ENCODE measurements around the gene POMC.
"Not testable (repeated sequence)": the region's sequence is repeated elsewhere in the genome, so short reads cannot be mapped to it uniquely, and the experiment has no call there.

Gene POMC

DNA sequence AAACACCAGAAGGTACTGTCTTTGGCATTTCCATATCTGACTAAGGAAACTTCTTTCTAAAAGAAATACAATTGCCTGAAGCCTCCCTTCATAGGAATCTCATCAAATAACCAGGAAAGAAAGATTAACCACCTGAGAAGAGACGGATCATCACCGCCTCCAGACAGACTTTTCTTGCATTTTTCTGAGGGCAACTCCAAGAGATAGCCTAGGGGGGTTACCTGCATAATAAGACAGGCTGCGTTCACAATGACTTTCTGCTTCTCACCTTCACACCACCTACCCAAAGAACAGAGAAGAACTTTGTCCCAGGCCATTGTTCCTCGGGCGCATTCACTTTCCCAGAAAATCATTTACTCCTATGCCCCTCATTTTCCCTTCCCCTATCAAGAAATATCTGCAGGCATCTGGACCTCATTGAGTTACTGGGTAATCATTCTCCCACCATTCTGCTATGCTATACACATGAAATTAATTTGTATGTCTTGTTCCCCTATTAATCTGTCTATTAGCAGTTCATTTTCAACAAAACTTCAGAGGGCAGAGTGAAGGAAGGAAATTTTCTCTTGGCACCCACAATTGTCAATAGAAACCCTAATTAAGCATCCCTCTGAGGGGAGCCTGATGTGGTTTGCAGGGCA is 8.3 kb upstream of the POMC start:
- DNase-seq (ENCODE audit: low spot score): no peak

DNA sequence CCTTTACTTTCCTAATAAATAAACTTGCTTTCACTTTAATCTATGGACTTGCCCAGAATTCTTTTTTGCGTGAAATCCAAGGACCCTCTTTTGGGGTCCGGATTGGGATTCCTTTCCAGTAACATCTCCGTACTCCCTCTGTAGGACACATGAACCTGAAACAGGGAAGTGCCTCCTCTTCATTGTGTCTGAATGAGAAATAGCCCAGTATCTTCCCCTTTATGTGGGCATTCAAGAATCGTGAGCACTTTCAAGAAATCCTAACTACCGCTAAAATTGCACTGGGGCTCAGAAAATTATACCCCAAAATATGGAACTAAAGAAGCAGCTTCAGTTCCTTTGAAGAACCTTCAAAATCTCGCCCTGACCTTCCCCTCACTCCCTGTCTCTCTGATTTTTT is 7.8 kb upstream of the POMC start:
- DNase-seq (ENCODE audit: low spot score): no peak

DNA sequence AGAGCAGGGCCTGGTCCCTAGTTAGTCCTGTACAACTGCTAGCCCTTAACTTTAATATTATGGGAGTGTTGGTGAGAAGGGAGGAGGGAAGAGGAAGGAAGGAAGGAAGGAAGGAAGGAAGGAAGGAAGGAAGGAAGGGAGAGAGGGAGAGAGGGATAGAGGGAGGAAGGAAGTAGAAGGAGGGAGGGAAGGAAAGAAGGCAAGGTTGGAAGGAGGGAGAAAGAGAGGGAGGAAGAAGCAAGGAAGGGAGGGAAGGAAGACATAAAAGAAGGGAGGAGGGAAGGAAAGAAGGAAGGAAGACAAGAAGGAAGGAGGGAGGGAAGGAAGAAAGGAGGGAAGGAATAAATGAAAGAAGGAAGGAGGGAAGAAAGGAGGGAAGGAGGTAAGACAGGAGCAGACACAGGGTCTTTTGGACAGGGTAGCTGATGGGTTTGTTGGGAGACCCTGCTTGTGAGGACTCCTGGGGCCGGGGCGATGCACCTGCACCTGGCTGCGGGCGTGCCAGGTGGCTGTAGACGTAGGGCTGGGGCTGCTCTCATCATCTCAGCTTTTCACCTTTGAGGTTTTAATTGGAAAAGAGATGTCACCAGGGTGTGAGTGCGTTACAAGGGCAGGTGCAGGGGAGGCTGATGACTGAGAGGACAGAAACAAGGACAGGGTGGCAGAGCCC is 5.9 kb upstream of the POMC start:
- DNase-seq (ENCODE audit: low spot score): no peak

DNA sequence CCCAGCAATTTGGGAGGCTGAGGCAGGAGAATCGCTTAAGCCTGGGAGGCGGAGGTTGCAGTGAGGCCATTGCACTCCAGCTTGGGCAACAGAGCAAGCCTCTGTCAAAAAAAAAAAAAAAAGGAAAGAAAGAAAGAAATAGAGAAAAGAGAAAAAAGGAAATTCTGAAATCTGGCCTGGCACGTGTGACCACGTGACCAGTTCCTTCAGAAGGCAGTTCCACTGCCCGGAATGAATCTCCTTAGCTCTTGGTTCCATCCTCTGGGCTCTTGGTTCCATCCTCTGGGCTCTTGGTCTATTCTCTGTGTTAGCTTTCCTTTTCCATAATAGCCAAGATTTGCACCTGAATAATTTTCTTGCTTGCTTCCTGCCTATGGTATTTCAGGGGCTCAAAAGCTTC is 5.3 kb upstream of the POMC start:
- no peak for DNase-seq (ENCODE audit: low spot score)

DNA sequence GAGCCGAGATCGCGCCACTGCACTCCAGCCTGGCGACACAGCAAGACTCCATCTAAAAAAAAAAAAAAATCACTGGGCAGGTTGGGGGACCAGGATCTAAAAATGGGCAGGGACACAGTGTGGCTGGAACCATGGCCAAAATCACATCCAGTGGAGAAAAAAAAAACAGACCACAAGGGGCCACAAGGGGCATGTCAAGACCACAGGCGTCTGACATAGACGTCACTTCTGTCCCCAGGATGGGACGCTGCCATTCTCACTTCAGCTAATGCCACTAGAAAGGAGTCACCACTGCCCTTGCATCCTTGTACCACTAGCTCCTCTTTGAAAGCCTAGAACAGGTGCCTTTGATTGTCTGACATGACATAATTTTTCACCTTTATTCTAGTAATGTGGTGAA is 2.5 kb upstream of the POMC start:
- DNase-seq (ENCODE audit: low spot score): no peak

DNA sequence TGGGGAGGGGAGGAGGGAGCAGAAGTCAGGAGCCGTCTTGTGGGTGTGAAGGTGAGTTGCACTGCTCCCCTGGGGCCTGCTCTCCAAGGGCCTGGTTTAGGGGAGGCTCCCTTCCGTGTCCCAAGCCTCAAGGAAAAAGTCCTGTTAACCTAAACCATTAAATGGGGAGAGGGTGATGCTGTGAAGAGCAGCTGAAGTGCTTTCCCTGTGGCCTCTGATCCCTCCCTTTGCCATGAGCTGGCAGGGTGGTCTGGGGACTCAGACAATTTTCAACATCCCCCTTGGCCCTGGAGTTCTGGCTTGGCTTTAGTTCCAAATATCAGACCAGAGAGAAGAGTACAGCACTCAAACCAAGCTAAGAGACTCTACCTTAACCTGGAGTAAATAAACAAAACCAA is 692 bp upstream of the POMC start:
- DNase-seq (ENCODE audit: low spot score): no peak

DNA sequence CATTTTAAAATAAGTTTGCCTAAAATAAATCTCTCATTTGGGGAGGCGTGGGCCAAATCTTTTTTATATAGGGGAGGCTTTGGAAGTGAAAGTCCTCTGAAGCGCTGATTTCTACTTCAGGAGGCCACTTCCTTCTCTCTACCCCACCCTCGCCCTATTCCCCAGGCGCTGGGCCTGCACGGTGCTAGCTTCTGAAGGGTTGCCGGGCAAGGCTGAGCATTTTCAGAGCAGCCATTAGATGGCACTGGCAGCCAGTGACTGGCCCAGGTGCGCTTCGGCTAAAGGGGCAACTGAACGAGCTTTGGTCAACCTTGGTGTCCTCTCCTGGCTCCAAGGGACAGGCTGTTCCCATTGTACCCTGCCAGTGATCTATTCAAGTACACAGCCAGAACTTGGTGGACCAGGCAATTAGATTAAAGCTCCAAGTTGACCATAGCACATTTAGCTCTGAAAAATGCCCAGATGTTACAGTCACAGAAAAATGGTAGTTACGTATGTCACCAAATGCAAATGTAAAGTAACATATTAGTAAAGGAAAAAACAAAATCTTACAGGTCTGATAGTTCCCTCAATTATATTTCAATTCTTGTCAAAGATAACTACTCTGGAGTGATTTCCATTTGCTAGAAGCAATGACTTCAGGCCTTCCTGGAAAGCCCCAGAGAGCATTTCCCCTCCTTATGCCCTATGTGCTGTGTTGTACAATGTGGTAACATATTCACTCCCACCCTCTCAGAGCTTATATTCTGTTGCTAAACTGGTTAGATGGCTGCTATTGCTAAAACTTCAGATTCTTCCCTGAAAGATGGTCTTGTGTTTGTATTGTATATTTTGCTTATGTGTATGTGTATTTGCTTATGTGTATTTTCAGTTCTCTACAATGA is 2.1 kb downstream of the POMC start:
- no peak for DNase-seq (ENCODE audit: low spot score)

DNA sequence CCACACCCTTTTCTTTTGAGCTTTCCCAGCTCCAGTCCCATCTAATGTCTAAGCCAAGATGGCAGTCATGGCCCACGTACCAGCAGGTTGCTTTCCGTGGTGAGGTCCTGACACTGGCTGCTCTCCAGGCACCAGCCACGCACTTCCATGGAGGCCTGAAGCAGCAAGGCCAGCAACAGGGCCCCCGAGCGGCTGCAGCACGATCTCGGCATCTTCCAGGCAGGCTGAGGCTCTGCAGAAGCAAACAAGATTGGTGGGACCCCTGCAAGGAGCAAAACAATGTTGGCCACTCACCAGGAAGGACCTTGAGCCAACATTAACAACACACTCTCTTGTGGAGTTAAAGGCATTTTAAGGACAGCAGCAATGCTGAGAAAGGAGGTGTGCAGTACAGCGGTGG is 3.8 kb downstream of the POMC start:
- DNase-seq (ENCODE audit: low spot score): no peak

DNA sequence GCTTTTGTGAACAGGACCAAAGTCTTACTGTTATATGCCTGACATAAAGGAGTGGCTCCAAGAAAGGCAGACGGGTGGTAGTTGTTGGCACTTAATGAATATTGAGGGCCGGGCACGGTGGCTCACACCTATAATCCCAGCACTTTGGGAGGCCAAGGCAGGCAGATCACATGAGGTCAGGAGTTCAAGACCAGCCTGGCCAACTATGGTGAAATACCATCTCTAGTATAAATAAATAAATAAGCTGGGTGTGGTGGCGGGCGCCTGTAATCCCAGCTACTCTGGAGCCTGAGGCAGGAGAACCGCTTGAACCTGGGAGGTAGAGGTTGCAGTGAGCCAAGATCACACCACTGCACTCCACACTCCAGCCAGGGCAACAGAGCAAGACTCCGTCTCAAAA is 6.3 kb downstream of the POMC start:
- DNase-seq (ENCODE audit: low spot score): not testable (repeated sequence)

DNA sequence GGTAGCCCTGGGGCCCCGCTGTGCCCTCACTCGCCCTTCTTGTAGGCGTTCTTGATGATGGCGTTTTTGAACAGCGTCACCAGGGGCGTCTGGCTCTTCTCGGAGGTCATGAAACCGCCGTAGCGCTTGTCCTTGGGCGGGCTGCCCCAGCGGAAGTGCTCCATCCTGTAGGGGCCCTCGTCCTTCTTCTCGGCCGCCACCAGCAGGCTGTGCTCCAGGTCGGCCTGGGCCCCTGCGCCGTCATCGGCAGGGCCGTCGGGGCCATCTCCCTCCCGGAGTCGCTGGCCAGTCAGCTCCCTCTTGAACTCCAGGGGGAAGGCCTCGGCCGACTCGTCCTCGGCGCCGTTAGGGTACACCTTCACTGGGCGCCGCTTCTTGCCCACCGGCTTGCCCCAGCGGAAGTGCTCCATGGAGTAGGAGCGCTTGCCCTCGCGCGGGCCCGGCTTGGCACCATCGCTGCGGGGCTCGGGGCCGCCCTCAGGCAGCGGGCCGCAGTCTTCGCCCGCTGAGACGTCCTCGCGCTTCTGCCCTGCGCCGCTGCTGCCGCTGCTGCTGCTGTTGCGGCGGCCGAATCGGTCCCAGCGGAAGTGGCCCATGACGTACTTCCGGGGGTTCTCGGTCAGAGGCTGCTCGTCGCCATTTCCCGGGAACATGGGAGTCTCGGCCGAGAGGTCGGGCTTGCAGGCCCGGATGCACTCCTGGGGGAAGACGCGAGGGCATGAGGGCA is 7.2 kb downstream of the POMC start:
- DNase-seq (ENCODE audit: low spot score): no peak

DNA sequence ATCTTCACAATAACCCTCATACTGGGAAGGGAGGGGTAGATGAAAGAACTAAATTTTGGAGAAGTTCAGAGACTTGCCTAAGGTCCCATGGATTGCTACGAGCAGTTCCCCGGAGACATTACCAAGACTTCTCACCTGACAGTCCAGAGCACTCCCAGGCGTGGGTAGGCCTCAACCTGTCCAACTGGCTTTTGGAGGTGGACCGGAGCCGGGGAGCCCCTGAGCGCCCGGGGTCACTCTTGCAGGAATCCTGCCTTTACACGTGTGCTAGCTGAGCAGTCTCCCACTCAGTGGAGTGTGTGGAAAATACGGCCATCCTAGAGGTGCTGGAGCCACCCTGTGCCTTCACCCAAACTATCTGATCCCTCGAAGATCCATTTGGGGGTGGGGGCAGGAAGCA is 8.0 kb downstream of the POMC start:
- DNase-seq (ENCODE audit: low spot score): no peak

DNA sequence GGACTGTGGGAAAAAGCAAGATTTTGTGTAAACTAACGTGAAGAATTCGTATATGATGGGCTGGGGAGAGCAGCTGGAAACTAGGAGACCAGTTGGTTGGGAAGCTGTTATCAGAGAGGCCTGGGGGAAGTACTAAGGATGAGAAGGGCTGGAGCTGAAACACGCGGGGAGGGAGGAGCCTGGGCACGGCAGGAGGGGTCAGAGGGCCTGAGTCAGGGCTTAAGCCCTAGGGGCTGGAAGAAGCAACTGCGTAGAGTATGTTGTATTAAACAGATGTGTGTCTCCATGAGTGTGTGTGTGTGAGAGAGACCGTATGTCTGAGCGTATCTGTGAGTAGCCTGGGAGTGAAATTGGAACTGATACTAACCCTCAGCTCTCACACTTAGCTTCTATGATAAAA is 8.4 kb downstream of the POMC start:
- DNase-seq (ENCODE audit: low spot score): peak; percentile 8

DNA sequence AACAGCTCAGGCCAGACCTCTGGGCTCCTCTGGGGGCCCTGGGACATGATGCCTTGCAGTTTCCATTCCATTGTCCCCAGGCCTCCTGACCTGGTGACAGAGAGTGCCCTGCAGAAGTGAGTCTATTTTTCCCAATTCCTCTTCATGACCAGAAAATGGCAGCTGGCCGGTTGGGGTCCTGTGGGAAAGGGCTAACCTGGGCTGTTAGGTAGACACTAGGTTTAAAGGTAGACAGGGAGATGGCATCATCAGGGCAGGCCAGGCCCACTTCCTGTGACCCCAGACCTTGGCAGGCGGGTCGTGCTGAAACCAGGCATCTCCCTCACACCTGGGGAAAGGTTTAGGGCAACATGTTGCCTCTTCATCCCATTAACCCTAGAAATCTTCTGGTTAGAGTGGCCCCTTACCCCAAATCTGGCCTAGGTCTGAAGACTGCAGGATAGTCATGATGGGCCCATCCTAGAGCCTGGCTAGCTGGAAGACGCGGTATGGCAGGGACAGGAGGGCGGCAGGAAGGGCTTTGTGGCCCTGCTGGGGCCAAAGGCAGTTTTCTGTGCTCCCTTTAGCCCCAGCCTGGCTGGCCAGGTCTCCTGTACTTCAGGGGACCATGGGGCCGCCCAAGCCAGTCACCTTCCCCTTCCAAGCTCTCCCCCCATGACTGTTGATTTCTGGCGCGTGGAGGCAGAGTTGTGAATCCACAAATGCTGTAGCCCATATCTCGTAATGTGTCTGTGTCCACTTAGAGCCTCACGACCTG is 10.1 kb downstream of the POMC start:
- no peak for DNase-seq (ENCODE audit: low spot score)

DNA sequence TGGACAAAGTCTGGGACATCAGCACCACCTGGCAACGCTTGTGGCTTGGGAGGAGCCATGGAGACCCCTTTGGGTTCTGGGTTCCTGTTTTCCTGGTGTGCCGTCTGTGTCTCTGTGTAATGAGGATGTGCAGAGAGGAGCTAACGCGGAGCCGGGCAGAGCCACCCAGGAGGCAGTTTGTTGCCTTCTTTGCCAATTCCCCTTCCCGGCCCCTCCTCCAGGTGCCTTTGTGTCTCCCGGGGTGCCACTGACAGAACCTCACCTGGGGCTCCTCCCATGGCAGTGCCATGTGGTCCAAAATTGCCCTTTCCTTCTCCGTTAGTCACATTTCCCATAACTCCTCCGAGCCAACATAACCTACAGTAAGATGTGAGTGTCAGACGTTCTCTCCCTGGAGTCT is 13.0 kb downstream of the POMC start:
- DNase-seq (ENCODE audit: low spot score): no peak

DNA sequence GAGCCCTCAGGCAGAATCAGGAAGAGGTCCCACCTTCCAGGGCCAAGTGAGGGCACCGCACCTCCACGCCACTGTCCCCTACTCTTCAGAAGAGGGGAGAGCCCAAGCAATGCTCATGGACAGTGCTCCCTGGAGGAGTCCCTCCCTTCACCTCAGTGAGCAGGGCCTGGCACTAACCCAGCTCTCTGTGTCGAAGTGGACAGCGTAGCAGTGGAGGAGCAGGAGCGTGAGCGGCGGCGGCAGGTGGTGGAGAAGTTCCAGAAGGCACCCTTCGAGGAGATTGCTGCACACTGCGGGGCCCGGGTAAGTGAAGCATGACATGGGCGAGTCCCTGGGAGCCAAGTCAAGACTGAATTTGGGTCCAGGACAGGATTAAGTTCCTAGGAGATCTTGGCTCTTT is 16.7 kb downstream of the POMC start:
- no peak for DNase-seq (ENCODE audit: low spot score)

DNA sequence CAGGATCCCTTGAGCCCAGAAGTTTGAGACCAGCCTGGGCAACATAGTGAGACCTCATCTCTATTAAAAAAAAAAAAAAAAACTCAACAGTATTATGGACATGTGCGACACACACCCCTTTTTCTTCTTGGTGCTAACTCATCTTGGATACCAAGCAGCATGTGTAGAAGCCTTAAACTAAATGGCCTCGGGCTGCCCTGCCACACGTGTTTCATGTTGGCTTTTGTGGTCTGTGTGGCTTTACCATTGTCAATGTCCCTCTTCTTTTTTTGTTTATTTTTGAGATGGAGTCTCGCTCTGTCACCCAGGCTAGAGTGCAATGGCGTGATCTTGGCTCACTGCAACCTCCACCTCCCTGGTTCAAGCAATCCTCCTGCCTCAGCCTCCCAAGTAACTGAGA is 17.4 kb downstream of the POMC start:
- not testable (repeated sequence) for DNase-seq (ENCODE audit: low spot score)

DNA sequence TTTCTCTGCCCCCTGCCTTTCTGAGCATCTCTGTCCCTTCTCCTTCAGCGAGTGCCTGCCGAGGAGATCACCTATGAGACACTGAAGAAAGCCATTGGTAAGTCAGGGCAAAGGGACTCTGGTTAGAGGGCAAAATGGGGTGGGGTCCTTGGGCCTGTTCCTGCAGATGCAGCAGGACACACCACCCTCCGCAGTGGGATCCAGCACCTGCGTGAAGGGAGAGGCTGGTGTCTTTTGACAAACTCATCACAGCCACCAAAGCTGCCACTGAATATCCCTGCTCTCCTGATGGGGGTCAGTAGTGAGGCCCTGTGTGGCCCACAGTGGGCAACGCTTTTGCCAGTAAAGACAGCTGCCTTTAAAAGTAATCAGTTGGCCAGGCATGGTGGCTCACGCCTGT is 18.7 kb downstream of the POMC start:
- DNase-seq (ENCODE audit: low spot score): no peak

DNA sequence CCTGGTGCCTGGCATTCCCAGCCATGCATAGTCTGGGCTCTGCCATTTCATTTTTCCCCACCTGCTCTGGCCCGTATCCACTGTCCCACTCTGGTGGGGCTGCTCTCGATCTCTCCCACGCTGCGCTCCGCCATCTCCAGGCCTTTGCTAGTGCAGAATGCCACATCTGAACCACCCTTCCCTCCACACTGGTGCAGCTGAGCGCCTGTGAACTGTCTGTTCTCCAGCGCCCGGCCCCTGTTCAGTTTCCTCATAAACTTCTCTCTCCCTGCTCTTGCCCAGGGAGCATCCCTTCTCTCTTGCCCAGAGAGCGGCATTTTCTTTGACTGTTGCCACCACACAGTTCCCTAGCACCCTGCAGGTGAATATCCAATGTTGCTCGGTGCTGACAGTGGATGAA is 21.5 kb downstream of the POMC start:
- no peak for DNase-seq (ENCODE audit: low spot score)

DNA sequence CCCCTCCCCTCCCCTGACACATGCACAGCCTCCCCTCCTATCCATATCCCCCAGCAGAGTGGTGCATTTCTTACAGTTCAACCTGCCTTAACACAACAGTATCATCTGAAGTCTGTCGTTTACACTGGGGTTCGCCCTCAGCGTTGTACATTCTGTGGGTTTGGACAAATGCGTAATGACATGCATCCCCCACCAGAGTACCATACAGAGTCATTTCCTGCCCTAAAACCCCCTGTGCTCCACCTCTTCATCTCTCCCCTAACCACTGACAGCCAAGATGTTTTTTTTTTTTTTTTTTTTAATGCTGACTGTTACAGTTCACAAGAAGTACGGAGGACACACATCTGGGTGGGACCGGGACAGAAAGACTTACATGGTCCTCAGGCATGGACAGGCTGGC is 22.6 kb downstream of the POMC start:
- DNase-seq (ENCODE audit: low spot score): no peak

DNA sequence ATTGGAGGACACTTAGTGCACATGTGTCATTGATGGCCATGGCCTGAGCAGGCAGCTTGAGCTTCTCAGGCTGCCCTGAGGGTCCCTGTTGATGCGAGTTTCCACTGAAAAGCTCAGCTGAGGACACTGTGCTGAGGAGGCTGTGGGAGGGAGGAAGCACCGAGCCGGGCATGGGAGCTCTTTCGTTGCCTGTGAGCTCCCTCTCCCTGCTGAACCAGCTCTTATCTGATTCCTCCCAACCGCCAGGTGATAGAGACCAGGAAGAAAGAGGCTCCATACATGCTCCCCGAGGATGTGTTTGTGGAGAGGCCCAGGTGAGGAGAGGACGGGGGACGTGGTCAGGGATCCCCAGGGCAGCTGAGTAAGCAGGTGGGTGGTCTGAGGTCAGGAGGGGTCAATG is 27.3 kb downstream of the POMC start:
- no peak for DNase-seq (ENCODE audit: low spot score)

DNA sequence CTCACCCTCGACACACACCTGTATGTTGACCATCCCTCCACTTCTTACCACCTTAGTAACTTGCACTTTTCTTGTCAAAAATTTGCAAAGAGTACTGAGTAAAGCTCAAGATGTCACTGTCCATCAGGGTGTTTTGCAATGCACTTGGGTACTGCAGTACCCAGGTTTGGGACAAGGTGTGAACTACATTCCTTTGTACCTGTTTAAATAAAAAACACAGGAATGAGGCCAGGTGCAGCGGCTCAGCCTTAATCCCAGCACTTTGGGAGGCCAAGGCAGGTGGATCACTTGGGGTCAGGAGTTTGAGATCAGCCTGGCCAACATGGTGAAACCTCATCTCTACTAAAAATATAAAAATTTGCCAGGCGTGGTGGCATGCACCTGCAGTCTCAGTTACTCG is 27.8 kb downstream of the POMC start:
- not testable (repeated sequence) for DNase-seq (ENCODE audit: low spot score)

DNA sequence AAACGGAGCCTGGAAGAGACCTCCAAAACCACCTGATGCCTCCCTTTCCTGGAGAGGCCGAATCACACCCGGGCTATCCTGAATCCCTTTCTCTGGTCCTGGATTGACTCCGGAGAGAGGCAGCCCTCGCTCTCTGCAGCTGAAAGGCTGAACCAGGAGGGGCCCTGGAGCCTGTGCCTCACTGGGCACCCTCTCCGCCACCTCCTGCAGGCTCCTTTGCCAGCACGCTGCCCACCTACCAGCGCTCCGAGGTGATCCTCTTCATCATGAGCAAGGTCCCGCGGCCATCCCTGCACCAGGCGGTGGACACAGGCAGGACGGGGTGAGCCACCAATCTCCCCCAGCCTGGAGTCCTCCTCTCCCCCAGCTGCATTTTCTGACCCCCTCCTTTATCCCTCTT is 35.7 kb downstream of the POMC start:
- DNase-seq (ENCODE audit: low spot score): no peak
